LHCN-M2 (cell line): Measurements from ENCODE around the gene PCNX2. TPM values are rescaled to one million over a fixed set of nuclear protein-coding genes. Genes with fewer than 3 reads are reported as not detected.
"Not testable (repeated sequence)": the region's sequence is repeated elsewhere in the genome, so short reads cannot be mapped to it uniquely, and the experiment has no call there.

Experiments used
- DNase-seq: peaks from one replicate; pipeline ENCODE4 v3.0.0-alpha.2; 2012; ENCODE audit warnings: low read depth
- total RNA-seq: library from RNA; depleted of rRNA; stranded (reverse); fragments of >200 nt; gene quantifications from 2 replicates; pipeline ENCODE4 v1.2.3, GENCODE V29; 2014

PCNX2 gene
- total RNA-seq, 1 experiment from 2014 or later = 4.5 TPM

DNA sequence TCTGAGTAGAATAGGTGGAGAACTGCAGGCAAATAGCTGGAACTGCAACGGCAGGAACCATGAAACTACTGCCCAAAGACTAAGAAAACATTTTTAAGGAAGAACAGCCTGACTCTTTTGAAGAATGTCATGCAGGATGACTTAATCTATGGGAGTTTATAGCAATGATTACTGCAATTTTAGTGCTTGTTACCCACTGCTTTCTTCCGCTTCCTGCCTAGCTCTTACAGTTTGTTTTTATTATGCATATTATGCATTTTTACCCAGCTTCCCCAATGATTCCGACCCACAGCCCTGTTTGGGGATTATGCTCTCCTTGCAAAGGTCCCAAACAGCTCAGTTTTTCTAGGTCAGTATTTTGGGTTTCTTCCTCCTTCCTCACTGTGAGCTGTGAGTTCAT, 71.2 kb downstream of the PCNX2 start:
- DNase-seq = no peak

DNA sequence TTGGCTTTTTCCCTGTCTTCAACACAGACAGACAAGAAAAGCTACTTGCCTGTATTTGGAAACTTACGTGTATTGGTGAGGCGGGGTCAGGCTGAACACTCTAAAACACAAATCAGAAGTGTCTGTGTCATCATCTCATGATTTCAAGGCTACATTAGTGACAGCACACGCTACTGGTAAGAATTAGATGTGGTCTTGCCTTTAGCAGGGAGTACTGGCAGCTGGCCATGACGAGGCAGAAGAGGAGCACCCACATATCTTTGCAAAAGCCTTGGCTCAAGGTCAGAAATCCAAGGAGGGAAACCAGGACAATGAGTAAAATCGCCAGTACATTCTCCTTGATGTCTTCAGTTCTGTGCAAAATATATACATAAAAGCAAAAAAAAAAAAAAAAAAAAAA, 77.7 kb downstream of the PCNX2 start:
- DNase-seq = no peak

DNA sequence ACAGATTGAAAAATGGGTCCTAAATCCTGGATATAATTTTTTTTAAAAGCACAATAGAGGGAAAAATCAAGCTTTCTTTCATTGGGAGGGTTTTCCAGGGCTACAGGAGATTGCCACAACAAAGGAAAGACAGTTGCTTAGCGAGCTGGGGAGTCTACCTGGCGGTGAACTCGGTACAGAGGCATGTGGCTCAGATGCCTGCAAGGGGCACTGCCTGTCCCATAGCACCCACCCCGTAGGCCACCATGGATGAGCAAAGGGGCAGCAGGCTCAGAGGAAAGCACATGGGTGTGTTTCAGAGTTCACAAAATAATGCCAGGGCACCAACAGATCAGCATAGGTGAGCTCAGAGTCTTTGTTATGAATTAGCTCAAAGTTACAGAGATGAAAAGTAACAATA, 79.5 kb downstream of the PCNX2 start:
- DNase-seq = no peak

DNA sequence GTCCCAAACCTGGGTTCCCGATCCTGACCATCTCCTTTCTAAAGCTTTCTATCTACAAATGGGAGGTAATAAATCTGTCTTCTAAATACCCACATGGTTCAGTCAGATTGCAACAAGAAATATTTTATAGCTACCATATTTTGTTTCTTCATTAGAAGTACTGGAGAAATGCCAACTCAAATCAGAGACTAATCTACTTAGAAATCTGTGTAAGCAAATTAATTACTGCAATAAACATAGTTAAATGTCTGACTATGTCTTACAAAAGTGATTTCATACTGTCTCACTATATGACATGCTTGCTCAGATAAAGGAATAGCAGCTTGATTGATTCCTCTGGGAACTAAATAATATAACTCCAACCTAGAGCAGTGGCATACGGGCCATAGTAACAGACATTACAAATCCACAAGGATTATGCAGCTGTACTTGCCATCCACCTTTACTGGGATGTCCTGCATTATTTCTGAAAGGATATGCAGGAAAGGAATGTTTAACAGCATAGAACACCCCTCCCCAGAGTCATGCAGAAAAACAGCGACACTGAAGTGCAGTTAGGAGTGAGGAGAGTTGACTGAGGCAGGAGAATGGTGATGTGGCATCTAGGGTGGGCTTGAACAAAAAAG, 80.3 kb downstream of the PCNX2 start:
- DNase-seq = no peak

DNA sequence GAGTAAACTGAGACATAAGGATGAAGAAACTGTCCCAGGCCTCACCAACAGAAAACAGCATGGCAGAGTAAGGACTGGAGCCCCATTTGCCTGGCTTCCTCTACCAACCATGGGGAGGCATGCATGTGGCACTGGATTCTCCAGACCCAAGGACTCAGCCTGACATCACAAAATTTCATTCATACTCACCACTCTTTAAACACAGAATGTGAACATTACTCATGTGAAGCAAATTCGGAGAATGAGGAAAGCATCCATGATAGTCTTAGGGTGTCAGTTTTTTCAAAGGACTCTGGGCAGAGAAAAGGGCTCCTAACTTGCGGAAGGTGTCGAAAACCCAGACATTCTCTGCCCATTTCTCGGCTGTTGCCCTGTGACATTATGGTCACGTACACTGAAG, 83.9 kb downstream of the PCNX2 start:
- DNase-seq = no peak

DNA sequence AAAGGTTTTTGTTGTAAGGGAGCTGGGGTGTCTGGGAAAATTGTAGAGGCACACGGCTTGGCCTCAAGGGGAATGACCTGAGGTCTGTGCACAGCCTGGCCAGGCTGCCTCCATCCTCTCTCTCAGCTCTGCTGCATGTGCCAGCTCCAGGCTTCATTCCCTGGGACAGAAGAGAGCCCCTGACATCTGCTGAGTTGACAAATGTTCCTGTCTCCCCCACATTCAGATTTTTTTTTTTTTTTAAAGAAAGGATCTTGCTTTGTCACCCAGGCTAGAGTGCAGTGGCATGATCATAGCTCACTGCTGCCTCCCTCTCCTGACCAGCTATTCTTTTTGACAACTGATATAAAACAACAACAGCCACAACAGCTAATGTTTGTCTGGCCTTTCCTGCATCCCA, 84.4 kb downstream of the PCNX2 start:
- DNase-seq = no peak

DNA sequence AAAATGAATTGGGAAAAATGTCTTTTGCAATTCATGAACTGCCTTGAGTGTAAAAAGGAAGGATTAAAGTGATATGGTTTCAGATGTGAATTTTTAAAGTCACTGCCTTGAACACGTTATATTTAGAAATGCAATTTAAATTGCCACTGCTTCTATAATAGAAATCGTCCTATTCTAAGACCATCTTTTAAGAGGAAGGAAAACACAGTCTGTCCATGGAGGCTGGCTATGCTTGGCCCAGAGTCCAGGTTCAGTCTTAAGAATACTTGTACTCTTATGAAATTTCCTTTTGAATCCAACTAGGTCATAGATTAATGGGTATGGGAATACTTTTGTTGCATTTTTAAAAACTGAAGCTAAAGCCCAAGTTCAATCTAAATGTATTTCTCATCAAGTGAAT, 86.0 kb downstream of the PCNX2 start:
- no peak for DNase-seq

DNA sequence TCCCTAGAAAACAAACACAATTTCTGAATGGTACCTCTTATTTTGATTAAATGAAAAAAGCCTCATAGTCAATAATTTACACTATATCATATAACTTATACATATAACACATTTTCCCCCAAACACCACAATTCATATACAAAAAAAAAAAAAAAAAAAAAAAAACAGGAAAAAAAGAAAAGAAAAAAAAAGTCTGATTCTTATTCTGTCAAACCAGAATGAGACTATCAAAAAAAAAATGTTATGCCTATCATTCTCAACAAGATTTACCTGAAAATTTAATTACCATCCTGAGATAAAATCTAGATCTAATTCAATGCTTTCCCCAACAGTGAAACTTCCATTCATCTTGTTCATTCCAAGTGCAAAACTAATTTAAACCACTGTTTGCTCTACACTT, 86.8 kb downstream of the PCNX2 start:
- no peak for DNase-seq

DNA sequence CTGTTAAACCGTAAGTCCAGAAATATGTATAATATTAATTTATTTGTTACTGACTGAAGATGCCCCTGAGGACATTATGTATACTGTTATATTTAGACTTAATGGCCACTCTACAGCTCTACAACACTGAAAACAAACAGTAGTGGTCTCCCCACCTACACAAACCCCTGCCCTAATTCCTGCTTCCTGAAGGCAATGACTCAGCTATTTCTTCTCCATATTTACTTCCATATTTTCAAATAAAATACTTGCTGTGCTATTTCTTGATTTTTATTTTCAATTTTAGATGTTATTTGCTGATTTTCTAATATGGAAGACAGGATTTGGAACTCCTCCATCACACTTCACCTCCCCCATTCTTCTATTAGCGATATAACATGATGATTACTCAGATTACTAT, 97.6 kb downstream of the PCNX2 start:
- DNase-seq = no peak

DNA sequence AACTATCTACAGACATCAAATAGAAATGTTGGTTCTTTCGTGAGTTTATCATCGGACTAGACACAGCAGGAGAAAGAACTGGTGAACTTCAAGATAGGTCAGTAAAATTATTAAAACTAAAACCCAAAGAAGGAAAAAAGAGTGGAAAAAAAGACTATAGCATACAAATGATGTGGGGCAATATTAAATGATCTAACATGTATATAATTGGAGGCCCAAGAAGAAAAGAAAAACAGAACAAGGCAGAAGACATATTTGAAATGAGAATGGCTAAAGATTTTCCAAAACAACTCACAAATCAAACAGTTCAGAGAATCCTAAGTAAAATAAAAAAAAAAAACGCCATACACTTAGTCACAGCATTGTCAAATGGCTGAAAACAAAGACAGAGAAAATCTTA, 101.8 kb downstream of the PCNX2 start:
- DNase-seq = no peak

DNA sequence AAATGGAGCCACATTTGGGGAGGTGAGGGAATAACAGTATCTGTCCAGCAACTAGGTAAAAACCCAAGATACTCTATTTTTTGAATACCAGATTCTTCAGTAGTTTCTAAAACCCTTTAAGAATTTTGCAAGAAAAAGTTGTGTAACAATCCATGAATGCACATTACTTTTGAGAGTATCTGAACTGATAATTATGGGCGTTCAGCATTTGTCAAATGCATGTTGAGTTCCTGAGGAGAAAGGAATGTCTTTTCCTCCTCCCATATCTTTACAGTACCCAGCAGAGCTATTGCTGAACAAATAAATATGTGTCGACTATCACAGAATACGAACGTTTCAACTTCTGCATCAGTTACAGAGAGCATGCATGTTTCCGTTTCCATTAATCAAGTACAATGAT, 104.5 kb downstream of the PCNX2 start:
- DNase-seq = no peak

DNA sequence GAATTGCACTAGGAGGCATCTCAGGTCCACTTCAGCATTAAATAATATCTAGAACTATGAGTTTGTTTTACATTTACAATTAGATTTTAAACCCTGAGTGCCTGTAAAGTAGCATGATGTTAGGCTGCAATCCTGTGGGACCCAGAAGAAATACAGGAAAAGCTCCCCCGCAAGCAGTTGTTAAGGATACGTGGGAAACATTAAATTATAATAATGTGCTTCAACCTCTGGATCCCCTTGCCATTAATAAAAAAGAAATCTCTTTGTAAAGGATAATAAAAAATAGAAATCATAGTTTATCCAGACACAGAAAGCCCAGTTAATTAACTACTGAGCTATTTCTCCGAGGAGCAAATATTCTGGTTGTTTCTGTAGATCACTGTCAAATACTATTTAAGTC, 106.0 kb downstream of the PCNX2 start:
- DNase-seq = no peak

DNA sequence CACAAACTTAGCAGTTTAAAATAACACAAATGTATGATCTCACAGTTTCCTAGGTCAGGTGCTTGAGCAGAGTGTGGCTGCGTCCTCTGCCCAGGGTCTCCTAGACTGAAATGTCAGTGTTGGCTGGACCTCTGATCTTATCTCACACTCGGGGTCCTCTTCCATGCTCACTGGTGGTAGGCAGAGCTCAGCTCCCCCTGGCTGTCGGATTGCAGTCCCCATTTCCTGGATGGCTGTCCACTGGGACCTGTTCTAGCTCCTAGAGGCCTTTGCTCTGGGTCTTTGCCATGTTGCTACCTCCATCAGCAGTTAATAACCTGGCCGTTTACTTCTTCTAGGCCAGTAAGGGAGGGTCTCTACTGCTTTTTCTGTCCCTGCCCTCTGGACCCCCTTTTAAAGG, 107.5 kb downstream of the PCNX2 start:
- DNase-seq = no peak

DNA sequence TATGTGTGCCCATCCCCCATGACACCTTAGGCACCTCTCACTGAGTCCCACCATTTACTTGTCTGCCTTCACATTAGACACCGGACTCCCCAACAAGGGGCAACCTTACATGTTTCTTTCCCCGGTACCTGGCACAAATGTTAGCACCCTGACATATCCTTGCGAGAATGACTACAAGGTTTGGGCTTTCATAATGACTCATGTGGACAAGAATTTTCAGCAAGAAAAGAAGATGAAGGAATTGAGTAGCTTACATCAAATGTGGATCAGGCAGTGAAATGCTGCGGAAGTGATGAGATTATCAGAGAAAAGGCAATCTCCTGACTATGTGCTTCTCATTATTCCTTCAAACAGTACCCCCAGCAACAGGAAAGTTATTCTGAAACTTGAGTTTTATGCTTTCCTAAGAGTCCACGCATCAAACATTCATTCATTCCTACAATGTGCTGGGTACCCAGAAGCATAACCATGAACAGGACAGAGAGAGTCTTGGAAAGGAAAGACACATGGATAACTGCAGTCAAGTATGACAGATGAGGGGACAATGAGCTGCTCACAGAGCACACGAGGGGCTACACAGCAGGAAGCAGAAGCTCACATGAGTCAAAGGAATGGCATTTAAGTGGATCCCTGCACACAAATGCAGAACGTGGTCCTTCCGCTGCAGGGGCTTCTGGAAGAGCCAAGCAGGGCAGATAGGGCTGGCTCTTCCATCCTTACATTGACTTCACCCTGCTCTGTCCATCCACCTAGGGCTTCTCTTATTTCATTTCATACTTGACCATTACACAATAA, 112.1 kb downstream of the PCNX2 start:
- peak; percentile 23 for DNase-seq

DNA sequence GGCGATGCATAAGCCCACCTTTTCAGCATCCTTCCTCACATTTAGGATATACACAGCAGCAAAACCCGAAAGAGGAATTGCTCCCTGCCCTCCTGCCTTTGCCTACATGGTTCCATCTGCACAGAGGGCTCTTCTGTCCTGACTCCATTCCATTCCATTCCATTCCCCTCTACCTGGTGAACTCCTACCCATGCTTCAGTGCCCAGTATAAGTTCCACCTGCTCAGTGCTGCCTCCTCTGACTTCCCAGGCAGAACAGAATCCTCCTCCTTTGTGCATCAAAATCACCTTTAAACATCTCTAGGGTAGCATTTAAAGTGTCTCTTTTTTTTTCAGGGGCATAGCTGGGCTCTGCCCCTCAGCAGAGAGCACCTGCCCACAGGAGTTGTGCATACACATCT, 112.9 kb downstream of the PCNX2 start:
- DNase-seq = no peak

DNA sequence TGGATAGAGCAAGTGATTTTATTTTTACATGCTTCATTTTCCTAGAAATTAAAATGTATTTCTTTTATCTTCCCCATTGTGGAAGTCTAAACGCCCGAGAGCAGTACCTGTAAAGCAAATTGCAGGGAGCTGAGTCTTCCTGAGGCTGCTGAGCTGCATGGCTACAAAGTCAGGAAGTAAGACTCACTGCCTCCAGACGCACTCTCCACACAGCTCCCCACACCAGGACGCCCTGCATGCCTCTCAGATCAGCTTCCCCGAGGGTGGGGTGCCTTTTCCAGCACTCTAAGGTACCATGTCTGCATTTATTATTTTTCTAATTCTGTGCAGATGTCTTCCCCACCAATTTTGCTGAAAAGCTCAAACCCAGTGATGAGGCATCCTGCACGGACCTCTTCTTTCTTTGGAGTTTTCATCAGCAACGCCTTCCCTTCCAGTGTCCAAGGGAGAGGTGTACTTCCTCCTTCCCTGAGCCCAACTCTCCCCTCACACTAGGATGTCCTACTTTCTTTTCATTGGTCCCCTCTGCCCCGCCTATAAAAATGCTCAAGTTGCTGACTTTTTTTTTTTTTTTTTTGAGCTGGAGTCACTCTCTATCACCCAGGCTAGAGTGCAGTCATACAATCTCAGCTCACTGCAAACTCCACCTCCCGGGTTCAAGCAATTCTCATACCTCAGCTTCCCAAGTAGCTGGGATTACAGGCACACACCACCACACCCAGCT, 114.7 kb downstream of the PCNX2 start:
- DNase-seq = no peak

DNA sequence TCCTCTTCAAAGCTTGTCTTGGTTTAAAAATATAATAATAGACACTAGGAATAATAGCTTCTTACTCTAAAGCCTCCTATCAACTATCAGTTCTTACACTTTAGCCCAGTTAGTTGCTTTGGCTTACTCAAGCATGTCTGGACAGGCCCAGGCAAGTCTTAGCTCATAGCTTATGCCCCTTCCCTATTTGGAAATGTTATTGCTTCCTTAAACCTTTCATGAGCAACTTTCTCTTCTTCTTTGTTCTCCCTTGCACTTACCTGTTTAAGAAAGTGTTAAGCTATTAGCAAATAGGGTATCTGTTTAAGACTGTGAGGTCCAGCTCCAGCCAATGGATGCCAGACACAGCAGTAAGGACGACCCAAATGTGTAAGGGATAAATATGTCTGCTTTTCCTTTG, 115.9 kb downstream of the PCNX2 start:
- DNase-seq = not testable (repeated sequence)

DNA sequence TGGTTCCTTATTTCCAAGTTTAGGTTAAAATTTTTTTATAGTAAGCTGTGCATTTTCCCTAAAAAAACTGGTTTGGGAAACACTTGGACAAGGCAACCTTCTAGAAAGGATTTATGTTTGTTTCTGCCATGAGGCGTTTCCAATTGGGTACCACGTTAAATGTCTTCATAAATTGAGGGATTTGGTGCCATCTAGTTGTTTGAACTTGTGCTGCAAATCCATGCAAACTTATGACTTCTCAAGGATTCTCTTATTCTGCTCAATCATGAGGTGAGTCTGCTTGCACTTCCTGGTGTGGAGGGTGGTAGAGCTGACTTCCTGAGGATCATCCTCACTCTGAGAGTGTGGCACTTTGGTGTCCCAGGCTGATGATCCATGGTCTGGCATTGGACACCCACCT, 123.3 kb downstream of the PCNX2 start:
- DNase-seq = no peak

DNA sequence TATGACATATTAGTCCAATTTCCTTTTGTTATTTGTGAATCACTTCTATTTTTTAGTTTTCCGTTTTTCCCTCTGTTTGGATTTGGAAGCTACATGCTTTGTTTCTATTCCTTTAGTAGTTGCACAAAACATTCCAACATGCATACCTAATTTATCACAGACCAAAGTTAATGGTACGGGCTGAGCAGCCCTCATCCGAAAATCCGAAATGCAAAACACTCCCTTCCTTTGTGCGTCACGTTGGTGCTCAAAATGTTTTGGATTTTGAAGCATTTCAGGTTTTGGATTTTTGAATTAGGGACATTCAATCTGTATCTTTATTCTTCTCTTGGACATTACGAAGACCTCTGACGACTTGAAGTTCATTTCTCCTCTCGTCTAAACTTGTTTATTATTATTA, 124.8 kb downstream of the PCNX2 start:
- DNase-seq = no peak

DNA sequence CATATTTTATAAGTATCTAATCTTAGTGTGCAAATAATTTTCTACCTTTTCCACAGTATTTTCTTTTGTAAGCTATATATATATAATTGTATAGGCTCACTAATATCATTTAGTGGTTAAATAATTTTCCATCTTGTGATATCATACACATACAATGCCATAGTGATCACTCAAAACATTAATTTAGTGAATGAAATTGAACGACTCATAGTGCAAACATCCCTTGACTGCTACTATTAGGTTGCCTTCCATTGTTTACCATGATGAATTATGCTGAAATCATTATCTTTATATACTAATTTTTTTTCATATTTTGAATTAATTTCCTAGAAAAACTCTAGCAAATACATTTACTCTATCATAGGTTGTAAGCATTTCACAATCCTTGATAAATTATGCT, 127.1 kb downstream of the PCNX2 start:
- no peak for DNase-seq

DNA sequence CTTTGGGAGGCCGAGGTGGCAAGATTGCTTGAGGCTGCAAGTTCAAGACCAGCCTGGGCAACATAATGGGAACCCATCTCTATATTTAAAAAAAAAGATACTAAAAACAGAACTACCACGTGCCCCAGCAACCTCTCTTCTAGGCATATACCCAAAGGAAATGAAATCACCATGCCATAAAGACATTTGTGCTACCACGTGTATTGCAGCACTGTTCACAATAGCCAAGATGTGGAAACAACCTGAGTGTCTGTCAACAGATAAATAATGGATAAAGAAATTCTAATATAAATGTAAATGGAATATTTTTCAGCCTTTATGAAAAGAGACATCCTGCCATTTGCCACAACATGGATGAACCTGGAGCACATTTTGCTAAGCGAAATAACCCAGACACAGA, 128.6 kb downstream of the PCNX2 start:
- DNase-seq = no peak

DNA sequence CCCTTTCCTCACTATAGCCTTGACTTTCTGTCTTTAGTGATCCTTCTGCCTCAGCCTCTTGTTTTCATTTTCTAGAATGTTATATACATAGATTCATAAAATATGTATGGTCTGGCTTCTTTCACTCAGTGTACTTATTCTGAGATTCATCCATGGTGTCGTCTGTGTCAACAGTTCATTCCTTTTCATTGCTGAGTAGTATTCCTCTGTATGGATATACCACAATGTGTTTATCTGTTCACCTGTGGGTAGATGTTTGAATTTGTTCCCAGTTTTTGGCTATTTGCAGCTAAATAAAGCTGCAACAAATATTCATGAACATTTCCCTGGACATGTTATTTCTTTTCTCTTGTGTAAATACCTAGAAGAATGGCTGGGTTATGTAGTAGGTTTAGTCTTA, 131.8 kb downstream of the PCNX2 start:
- DNase-seq = no peak

DNA sequence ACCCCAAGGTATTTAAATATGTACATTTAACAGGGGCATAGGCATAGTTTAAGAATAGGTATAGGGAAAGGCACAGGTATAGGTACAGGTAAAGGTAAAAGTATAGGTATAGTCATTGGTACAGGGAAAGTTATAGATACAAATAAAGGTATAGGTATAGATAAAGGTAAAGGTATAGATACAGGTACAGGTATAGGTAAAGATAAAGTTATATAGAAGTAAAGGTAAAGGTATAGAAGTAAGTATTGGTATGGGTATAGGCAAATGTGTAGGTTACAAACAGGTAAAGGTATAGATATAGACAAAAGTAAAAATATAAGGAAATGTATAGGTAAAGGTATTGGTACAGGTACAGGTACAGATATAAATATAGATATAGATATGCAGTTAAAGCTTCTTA, 137.2 kb downstream of the PCNX2 start:
- DNase-seq = no peak
